Loucy (cell line): ENCODE measurements around the gene TP63.

Experiments used
- CTCF ChIP-seq: fragments of 200-600 bp; sonication (generic); conservative IDR thresholded peaks from 2 replicates; pipeline ENCODE4 v1.5.1; 2014; ENCODE audit warnings: mild to moderate bottlenecking, antibody characterized with exemption, low read length
- EZH2phosphoT487 ChIP-seq: fragments of 200-600 bp; IDR thresholded peaks from 2 replicates; pipeline ENCODE4 v1.6.1; 2018; ENCODE audit warnings: antibody characterized with exemption, mild to moderate bottlenecking, moderate library complexity, borderline replicate concordance

- TF ChIP-seq CTCF (no peak), EZH2phosphoT487 (no peak)
Measured at GRCh38 chr3:189727158-189727557, 96.0 kb downstream of the TP63 start.
